Prostate gland (tissue), 2 donors: ENCODE data around the gene UBAC2. TPM values are rescaled to one million over a fixed set of nuclear protein-coding genes. Genes with fewer than 3 reads are reported as not detected.

Experiments
- DNase-seq: peaks from one replicate; pipeline ENCODE4 v3.0.0-alpha.2; 2019; ENCODE audit warnings: low spot score
- H3K27ac ChIP-seq, 2 donors: fragments of 200-600 bp; sonication (generic); 2 replicates each; pipeline ENCODE4 v1.5.1; 2017 to 2019
- H3K27me3 ChIP-seq: fragments of 200-600 bp; sonication (generic); replicated peaks from 2 replicates; pipeline ENCODE4 v1.5.1; 2019; ENCODE audit not compliant: insufficient read depth
- H3K36me3 ChIP-seq, 2 donors: fragments of 200-600 bp; sonication (generic); 1 replicate in 1 of 2; 2 replicates in 1 of 2; pipeline versions ENCODE4 v1.5.1 to v1.8.1; 2017 to 2019
- H3K4me1 ChIP-seq: fragments of 200-600 bp; sonication (generic); replicated peaks from 2 replicates; pipeline ENCODE4 v1.5.1; 2019
- H3K4me3 ChIP-seq, 2 donors: fragments of 200-600 bp; sonication (generic); 2 replicates each; pipeline ENCODE4 v1.5.1; 2017 to 2019
- H3K9me3 ChIP-seq: fragments of 200-600 bp; sonication (generic); 2 replicates; pipeline ENCODE4 v1.5.1; 2017
- CTCF ChIP-seq, 4 experiments: fragments of 200-600 bp in 2 of 4; fragments of 450-650 bp in 2 of 4; sonication (generic) in 2 of 4; IDR thresholded peaks; 1 replicate in 3 of 4; 2 replicates in 1 of 4; pipeline ENCODE4 v1.5.1; 2016 to 2019; ENCODE audit warnings: antibody characterized with exemption in 4 of 4, mild to moderate bottlenecking in 2 of 4, moderate library complexity in 2 of 4
- POLR2A ChIP-seq: fragments of 450-650 bp; IDR thresholded peaks from one replicate; pipeline ENCODE4 v1.6.1; 2016; ENCODE audit warnings: antibody characterized with exemption, mild to moderate bottlenecking
- POLR2AphosphoS5 ChIP-seq: sonication (generic); formaldehyde crosslinking; IDR thresholded peaks from one replicate; pipeline ENCODE4 v1.6.1; 2017; ENCODE audit warnings: antibody characterized with exemption
- WGBS: methylation state at CpG from one replicate; pipeline ENCODE4 v1.1.5; 2018; 5-methylcytosine and 5-hydroxymethylcytosine counted together
- intact Hi-C: fragments of 100-400 bp; cut with DNase I; formaldehyde crosslinking; loops from one replicate; pipeline ENCODE4 v1.14.2; 2022
- total RNA-seq, 2 donors: library from RNA; depleted of rRNA; stranded (reverse); fragments of >200 nt; gene quantifications; one replicate each; pipeline ENCODE4 v1.1.0, GENCODE V29; 2016

The UBAC2 gene
- total RNA-seq, 2 donors from 2014 or later: 60.7 to 86.9 TPM

- Histone ChIP-seq H3K4me3 (no peak overlapping the region), H3K4me1 (no peaks in the 10 kb centered on the region), H3K27ac (no peak overlapping the region), H3K36me3 (no peaks in the 10 kb centered on the region), H3K9me3 (no peaks in the 10 kb centered on the region), H3K27me3 (no peaks in the 10 kb centered on the region)
- TF ChIP-seq CTCF (IDR thresholded peaks at IDR 0.05) (no peak), POLR2AphosphoS5 (no peak), POLR2A (no peak)
- WGBS: 85% methylated on average over 1 of the region's 1 CpG
- intact Hi-C loops: no loop called here
- no peak for DNase-seq
These were observed 101.4 kb downstream of the UBAC2 start for GRCh38 chr13:99301913-99302636.

- H3K4me3 ChIP-seq: no peak overlapping the region
- H3K4me1 ChIP-seq: no peaks in the 10 kb centered on the region
- intact Hi-C loops: no loop called here
- no peak for TF ChIP-seq CTCF (IDR thresholded peaks at IDR 0.05)
- no peak for TF ChIP-seq POLR2AphosphoS5
- no peak for TF ChIP-seq POLR2A
- no peak overlapping the region for H3K27ac ChIP-seq
- H3K36me3 ChIP-seq: no peaks in the 10 kb centered on the region
- DNase-seq: no peak
- 96% methylated on average over 8 of the region's 8 CpGs for WGBS
- H3K27me3 ChIP-seq: no peaks in the 10 kb centered on the region
- no peaks in the 10 kb centered on the region for H3K9me3 ChIP-seq
These were observed 102.2 kb downstream of the UBAC2 start for GRCh38 chr13:99302637-99303505.

GRCh38 chr13:99303863-99304521 is 103.3 kb downstream of the UBAC2 start:
- no peak overlapping the region for H3K4me3 ChIP-seq

DNA sequence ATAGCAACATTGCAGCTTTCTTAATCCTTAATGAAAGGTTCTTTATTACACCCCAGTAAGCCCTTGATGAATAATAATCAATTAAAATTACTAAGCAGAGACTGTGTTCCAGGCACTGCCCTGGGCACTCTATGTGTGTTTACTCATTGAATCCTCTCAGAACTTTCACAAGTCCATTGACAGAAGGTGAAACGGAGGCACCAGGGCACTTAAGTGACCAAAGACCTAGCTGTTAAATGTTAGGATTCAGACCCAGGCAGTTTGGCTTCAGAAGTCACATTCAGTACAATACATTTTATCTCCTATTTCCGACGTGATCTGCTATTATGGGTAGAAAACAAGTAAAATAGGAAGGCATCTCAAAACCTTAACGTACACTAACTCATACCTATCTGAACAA is 103.9 kb downstream of the UBAC2 start:
- intact Hi-C loops: no loop called here
- H3K27me3 ChIP-seq: no peaks in the 10 kb centered on the region
- no peak overlapping the region for H3K27ac ChIP-seq
- H3K36me3 ChIP-seq: no peaks in the 10 kb centered on the region
- H3K4me1 ChIP-seq: no peaks in the 10 kb centered on the region
- H3K4me3 ChIP-seq: no peak overlapping the region
- TF ChIP-seq POLR2AphosphoS5 (no peak), POLR2A (no peak), CTCF (IDR thresholded peaks at IDR 0.05) (no peak)
- no peak for DNase-seq
- H3K9me3 ChIP-seq: no peaks in the 10 kb centered on the region
- 79% methylated on average over 4 of the region's 4 CpGs for WGBS

More at GRCh38 chr13:99303863-99304521, 103.3 kb downstream of the UBAC2 start:
- Histone ChIP-seq H3K9me3 (no peaks in the 10 kb centered on the region), H3K27me3 (no peaks in the 10 kb centered on the region), H3K36me3 (no peaks in the 10 kb centered on the region), H3K27ac (no peak overlapping the region), H3K4me1 (no peaks in the 10 kb centered on the region)
- 89% methylated on average over 14 of the region's 14 CpGs for WGBS
- intact Hi-C loops: no loop called here
- no peak for TF ChIP-seq POLR2A
- no peak for TF ChIP-seq CTCF (IDR thresholded peaks at IDR 0.05)
- no peak for TF ChIP-seq POLR2AphosphoS5
- no peak for DNase-seq
